Activated CD8-positive, alpha-beta T cell treated with anti-CD3 and anti-CD28 coated beads for 36 hours (primary cell): ENCODE results near the gene PLCL1. TPM values are rescaled to one million over a fixed set of nuclear protein-coding genes. Genes with fewer than 3 reads are reported as not detected.
"Not testable (repeated sequence)": the region's sequence is repeated elsewhere in the genome, so short reads cannot be mapped to it uniquely, and the experiment has no call there.

Experiments used
- ATAC-seq: fragments of 200-7000 bp; cut with Tn5 transposase; one replicate; pipeline ENCODE4 v1.10.0; 2021; ENCODE audit warnings: mild to moderate bottlenecking, moderate library complexity
- CTCF ChIA-PET: fragments of 350-600 bp; sonication (Branson Sonifier 250); formaldehyde crosslinking; loops from one replicate; lab custom pipeline; 2021; ENCODE audit warnings: antibody characterized with exemption; lab: Charles Lee
- POLR2A ChIA-PET: fragments of 350-600 bp; sonication (Branson Sonifier 250); formaldehyde crosslinking; loops from one replicate; lab custom pipeline; 2021; ENCODE audit warnings: antibody characterized with exemption; lab: Charles Lee
- DNase-seq: peaks from one replicate; pipeline ENCODE4 v3.0.0-alpha.2; 2020
- H3K27ac Mint-ChIP-seq: one replicate; pipeline ENCODE4 v1.8.0; 2021; ENCODE audit warnings: mild to moderate bottlenecking, mixed read lengths
- H3K27me3 Mint-ChIP-seq: one replicate; pipeline ENCODE4 v1.8.0; 2021; ENCODE audit warnings: mixed read lengths
- H3K36me3 Mint-ChIP-seq: one replicate; pipeline ENCODE4 v1.8.0; 2021; ENCODE audit warnings: low read depth, mixed read lengths
- H3K4me1 Mint-ChIP-seq: one replicate; pipeline ENCODE4 v1.8.0; 2021; ENCODE audit warnings: low read depth, mixed read lengths
- H3K4me3 Mint-ChIP-seq: one replicate; pipeline ENCODE4 v1.8.0; 2021; ENCODE audit warnings: mild to moderate bottlenecking, moderate library complexity, mixed read lengths
- H3K9me3 Mint-ChIP-seq: one replicate; pipeline ENCODE4 v1.8.0; 2021; ENCODE audit warnings: mixed read lengths
- CTCF ChIP-seq: fragments of 200-600 bp; IDR thresholded peaks from one replicate; pipeline ENCODE4 v1.8.0; 2022; ENCODE audit warnings: antibody characterized with exemption, mild to moderate bottlenecking
- intact Hi-C: fragments of 100-400 bp; cut with micrococcal nuclease; formaldehyde crosslinking; loops from one replicate; pipeline ENCODE4 v1.10.0; 2022
- total RNA-seq, 2 experiments: library from RNA; stranded (reverse); gene quantifications; one replicate each; pipeline ENCODE4 v1.2.3, GENCODE V29; 2021

The PLCL1 gene
- total RNA-seq, 2 experiments from 2014 or later: 0.68 to 0.69 TPM

DNA sequence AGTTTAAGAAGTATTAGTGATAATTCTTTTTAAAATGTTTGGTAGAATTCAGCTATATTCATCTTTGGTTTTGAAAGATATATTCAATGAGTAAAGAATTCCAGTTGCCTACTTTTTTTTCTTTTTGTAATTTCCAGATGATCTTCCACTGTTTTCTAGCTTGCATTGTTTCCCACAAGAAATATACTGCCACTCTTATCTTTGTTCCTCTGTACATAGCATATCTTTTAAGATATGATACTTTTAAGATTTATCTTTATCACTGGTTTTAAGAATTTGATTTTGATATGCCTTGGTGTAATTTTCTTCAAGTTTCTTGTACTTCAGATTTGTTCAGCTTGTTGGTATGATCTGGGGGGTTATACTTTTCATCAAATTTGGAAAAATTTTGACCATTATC lies 374.4 kb downstream of the PLCL1 start:
- no peak for ATAC-seq
- CTCF ChIA-PET: no interaction called here
- H3K4me3 Mint-ChIP-seq: no peak overlapping the region
- H3K27ac Mint-ChIP-seq: no peak overlapping the region
- H3K36me3 Mint-ChIP-seq: no peaks in the 10 kb centered on the region
- POLR2A ChIA-PET: no interaction called here
- H3K9me3 Mint-ChIP-seq: peaks cover 9% of the 10 kb centered on the region
- no peak for TF ChIP-seq CTCF
- H3K4me1 Mint-ChIP-seq: no peaks in the 10 kb centered on the region
- DNase-seq: no peak
- intact Hi-C loops: no loop called here
- H3K27me3 Mint-ChIP-seq: peaks cover 2% of the 10 kb centered on the region

GRCh38 chr2:198186257-198186656 lies 381.9 kb downstream of the PLCL1 start:
- intact Hi-C loops: no loop called here
- Mint-ChIP-seq H3K27ac (no peak overlapping the region), H3K4me3 (no peak overlapping the region), H3K36me3 (no peaks in the 10 kb centered on the region), H3K9me3 (no peaks in the 10 kb centered on the region), H3K4me1 (no peaks in the 10 kb centered on the region), H3K27me3 (peaks cover 6% of the 10 kb centered on the region)
- no peak for TF ChIP-seq CTCF
- POLR2A ChIA-PET: no interaction called here
- DNase-seq: no peak
- CTCF ChIA-PET: no interaction called here
- no peak for ATAC-seq

- intact Hi-C loops: no loop called here
Measured at GRCh38 chr2:198187841-198188240, 383.4 kb downstream of the PLCL1 start.

DNA sequence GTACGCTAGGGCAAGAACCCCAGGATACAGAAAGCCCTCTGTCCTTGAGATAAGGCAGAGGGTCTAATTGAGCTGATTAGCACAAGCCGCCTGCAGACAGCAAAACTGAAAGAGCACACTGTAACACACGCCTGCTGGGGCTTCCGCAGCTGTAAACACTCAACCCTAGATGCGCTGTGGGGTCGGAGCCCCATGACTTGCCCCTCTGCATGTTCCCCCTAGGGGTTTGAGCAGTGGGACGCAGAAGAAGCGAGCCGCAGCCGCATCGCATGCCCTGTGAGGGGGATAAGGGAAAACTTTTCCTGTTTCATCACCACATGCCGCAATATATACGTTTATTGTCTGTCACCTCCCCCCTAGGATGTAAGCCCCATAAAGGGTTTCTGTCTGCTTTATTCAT lies 384.6 kb downstream of the PLCL1 start:
- Mint-ChIP-seq H3K27ac (no peak overlapping the region), H3K27me3 (peaks cover 4% of the 10 kb centered on the region), H3K4me3 (no peak overlapping the region), H3K9me3 (no peaks in the 10 kb centered on the region), H3K4me1 (no peaks in the 10 kb centered on the region), H3K36me3 (no peaks in the 10 kb centered on the region)
- ChIA-PET POLR2A (no interaction called here), CTCF (no interaction called here)
- ATAC-seq (no peak), DNase-seq (no peak)
- TF ChIP-seq CTCF: no peak
- intact Hi-C loops: no loop called here

More at GRCh38 chr2:198187841-198188240, 383.4 kb downstream of the PLCL1 start:
- POLR2A ChIA-PET: no interaction called here
- Mint-ChIP-seq H3K4me3 (no peak overlapping the region), H3K27ac (no peak overlapping the region), H3K27me3 (peaks cover 7% of the 10 kb centered on the region), H3K9me3 (no peaks in the 10 kb centered on the region), H3K36me3 (no peaks in the 10 kb centered on the region), H3K4me1 (no peaks in the 10 kb centered on the region)
- DNase-seq (no peak), ATAC-seq (no peak)
- TF ChIP-seq CTCF: no peak
- CTCF ChIA-PET: no interaction called here

DNA sequence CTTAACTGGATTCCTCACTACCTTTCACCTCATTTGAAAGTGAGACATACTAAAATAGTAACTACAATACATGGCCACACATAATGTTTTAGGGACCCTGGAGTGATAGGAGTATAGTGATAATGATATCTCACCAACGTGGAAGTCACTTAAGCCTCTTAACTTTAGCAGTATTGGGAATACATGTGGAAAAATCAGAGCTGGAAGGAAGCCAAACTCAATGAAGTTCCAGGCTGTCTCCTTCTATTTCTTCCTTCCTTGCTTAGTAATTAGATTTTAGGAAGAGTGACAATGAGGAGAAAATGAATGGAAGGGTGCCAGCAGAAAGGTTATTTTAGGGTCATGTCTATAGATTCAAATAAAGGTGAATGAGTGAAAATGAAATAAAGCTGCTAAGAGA lies 387.3 kb downstream of the PLCL1 start:
- no peak for DNase-seq
- H3K9me3 Mint-ChIP-seq: no peaks in the 10 kb centered on the region
- peaks cover 5% of the 10 kb centered on the region for H3K27me3 Mint-ChIP-seq
- H3K36me3 Mint-ChIP-seq: no peaks in the 10 kb centered on the region
- H3K27ac Mint-ChIP-seq: no peak overlapping the region
- no peak overlapping the region for H3K4me3 Mint-ChIP-seq
- intact Hi-C loops: no loop called here
- ATAC-seq: no peak
- POLR2A ChIA-PET: no interaction called here
- CTCF ChIA-PET: interaction anchor here (1.0 kb wide), 1 partner anchor 19 kb away, joined by 3 read pairs; no protein-coding TSS in a partner anchor
- H3K4me1 Mint-ChIP-seq: no peaks in the 10 kb centered on the region
- TF ChIP-seq CTCF: no peak

GRCh38 chr2:198196556-198196955 lies 392.2 kb downstream of the PLCL1 start:
- POLR2A ChIA-PET, DNase-seq, intact Hi-C loops, H3K36me3 Mint-ChIP-seq, H3K4me3 Mint-ChIP-seq, H3K27ac Mint-ChIP-seq, H3K9me3 Mint-ChIP-seq, H3K27me3 Mint-ChIP-seq, H3K4me1 Mint-ChIP-seq, ATAC-seq: not testable (repeated sequence)
- CTCF ChIA-PET: interaction anchor here (1.2 kb wide), 1 partner anchor 9 kb away, joined by 3 read pairs; no protein-coding TSS in a partner anchor
